GM19324 (cell line): ENCODE results near the gene MGAT2.
A peak's percentile ranks its signal among the peaks of the same experiment; 100 is the strongest.
"Not testable (repeated sequence)": the region's sequence is repeated elsewhere in the genome, so short reads cannot be mapped to it uniquely, and the experiment has no call there.

Experiments used
- ATAC-seq: cut with Tn5 transposase; IDR thresholded peaks from one replicate; pipeline ENCODE4 v1.9.1; 2021; ENCODE audit warnings: mild to moderate bottlenecking, moderate library complexity; ENCODE audit not compliant: unreplicated experiment, low FRiP score

MGAT2 gene

GRCh38 chr14:49607583-49607982, 13.0 kb upstream of the MGAT2 start:
- no peak for ATAC-seq

- no peak for ATAC-seq
These were observed 8.3 kb upstream of the MGAT2 start for GRCh38 chr14:49612251-49612650.

DNA sequence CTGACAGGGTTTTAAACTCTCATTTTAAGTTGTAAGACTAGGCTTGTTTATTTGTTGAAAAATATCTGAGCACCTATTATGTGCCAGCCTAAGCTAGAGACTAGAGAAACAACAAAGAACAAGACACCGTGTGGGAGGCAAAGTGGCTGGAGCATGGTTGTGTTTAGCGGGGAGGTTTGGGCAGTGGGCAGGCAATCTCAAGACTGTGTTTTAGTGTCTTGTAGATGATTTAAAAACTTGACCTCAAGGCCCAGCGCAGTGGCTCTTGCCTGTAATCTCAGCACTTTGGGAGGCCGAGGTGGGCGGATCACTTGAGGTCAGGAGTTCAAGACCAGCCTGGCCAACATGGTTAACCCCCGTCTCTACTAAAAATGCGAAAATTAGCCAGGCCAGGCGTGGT, 7.9 kb upstream of the MGAT2 start:
- no peak for ATAC-seq

- no peak for ATAC-seq
These were observed 6.4 kb upstream of the MGAT2 start for GRCh38 chr14:49614196-49614595.

GRCh38 chr14:49615776-49616175, 4.8 kb upstream of the MGAT2 start:
- ATAC-seq, result no peak

GRCh38 chr14:49617852-49618519, 2.6 kb upstream of the MGAT2 start:
- no peak for ATAC-seq

GRCh38 chr14:49619273-49619672, 1.3 kb upstream of the MGAT2 start:
- not testable (repeated sequence) for ATAC-seq

- ATAC-seq, result no peak
These were observed 869 bp upstream of the MGAT2 start for GRCh38 chr14:49619730-49620129.

- ATAC-seq, result no peak
These were observed 699 bp downstream of the MGAT2 start for GRCh38 chr14:49621114-49621881.

DNA sequence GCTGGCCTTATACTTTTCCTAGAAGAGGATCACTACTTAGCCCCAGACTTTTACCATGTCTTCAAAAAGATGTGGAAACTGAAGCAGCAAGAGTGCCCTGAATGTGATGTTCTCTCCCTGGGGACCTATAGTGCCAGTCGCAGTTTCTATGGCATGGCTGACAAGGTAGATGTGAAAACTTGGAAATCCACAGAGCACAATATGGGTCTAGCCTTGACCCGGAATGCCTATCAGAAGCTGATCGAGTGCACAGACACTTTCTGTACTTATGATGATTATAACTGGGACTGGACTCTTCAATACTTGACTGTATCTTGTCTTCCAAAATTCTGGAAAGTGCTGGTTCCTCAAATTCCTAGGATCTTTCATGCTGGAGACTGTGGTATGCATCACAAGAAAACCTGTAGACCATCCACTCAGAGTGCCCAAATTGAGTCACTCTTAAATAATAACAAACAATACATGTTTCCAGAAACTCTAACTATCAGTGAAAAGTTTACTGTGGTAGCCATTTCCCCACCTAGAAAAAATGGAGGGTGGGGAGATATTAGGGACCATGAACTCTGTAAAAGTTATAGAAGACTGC, 1.5 kb downstream of the MGAT2 start:
- ATAC-seq, result no peak

DNA sequence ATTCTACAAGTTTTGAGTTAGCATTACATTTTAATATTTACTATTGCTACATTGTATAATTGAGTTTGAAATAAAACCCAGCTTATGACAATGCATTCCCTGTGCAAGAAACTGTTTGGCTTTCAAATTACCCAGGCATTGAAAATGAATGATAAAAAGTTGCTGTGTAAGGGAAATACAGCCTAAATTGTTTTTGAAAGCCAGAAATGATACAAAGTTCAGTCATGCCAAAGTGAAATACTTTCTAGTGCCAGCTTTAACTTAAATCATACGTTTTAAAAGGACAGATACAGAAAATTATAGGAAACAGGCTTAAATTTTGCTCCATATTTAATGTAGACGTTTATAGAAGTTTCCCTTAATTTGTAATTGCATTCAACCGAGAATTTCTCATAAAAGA, 2.8 kb downstream of the MGAT2 start:
- ATAC-seq, result no peak

GRCh38 chr14:49623941-49624839, 3.6 kb downstream of the MGAT2 start:
- ATAC-seq, result no peak

DNA sequence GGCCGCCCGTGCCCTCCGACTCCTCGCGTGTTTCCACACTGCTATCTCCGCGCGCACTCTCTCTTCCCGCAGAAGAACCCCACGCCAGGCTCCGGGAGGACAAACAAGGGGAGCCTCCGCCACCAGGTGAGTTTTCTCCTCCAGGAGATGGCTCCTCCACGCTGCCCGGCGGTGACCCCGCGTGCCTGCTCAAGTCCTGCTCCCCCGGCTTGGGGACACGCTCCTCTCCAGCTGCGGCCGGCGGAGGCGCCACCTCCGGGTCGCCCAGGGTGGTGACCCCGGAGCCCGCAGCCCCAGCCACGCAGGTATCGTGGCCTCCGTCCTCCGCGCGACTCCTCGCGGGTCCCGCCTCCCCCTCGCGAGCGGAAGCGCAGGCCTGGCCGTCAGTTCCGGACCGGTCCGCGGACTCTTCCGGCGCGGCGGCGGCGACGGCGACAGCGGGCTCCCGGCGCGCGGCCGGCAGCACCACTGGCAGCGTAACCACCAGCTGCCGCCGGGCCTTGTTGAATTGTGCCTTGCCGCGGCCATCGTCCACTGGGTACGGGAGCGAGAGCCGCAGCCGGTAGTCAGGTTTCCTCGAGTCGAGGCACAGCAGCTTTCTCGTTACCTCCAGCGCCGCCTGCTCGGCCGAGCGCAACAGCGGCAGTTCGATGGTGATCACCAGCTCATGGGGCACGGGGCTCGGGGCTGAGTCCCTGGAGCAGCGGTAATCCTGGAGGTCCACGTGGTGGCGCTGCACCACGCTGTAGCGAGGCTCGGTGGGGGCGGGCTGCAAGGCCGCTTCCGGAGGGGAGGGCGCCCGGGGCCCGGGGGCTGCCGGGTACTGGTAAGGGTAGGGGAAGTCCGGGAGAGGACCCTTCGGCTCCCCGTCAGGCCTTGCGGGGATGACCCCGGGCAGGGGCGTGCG, 13.3 kb downstream of the MGAT2 start:
- ATAC-seq, result peak; percentile 84

- ATAC-seq, result peak; percentile 25
These were observed 14.1 kb downstream of the MGAT2 start, which contains the start of gene DNAAF2 for GRCh38 chr14:49634547-49635334. Gene DNAAF2 (minus strand): TSS chr14:49635244. CDS start chr14:49635149, 95 bp downstream.

- ATAC-seq, result no peak
These were observed 16.3 kb downstream of the MGAT2 start for GRCh38 chr14:49636866-49637265.

- ATAC-seq, result no peak
These were observed 17.0 kb downstream of the MGAT2 start for GRCh38 chr14:49637534-49638078.

DNA sequence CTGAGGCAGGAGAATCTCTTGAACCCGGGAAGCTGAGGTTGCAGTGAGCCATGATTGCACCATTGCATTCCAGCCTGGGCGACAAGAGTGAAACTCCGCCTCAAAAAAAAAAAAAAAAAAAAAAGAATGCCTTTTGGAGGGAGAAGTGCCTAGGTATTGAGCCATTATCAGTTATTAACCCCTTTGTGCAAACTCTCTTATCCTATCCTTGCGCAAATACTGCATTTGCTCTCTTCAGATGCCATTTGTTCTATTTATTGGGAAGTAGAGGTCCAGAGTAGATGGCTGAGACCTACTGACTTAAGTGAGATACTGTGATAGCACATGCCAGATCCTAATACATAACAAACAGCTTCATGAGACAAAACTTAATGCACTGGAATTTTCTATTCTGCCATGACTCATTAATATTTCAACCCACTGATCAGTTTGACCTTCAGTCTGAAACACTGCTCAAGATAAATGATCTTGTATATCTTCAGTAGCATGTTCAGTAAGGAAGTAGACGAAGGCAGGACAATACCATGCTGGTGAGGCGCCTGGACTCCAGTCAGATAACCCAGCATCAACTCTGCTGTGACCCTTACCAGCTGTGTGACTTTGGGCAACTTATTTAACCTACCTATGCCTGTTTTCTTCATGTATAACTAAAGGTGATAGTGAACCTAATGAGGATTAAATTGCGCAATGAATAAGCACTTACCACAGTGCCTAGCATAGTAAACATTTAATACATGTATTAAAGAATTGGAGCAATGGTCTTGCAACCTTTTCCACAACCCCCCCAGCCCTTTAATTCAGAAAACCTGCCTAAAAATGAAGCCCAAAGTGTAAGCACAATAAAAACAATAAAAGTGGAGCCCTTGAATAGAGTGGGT, 20.2 kb downstream of the MGAT2 start:
- no peak for ATAC-seq

DNA sequence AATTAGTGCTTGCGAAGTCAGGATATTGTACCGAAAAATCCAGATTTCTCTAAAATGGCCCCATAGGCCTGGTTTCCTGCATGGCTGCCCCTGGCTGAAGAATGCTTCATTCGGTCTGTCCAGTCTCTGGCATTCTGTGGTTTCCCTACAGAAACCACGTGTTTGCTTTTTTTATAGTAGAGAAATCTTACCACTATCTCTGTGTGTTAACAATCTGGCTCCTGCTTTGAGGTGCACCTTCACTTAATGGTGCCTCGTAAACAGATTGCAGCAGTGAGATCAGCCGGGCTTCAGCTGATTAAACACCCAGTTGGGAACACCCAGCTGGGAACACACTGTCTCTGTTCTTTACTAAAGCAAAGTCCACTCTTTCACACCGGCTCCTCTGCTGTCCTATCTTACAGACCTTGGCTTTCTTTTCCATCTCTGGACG, 21.1 kb downstream of the MGAT2 start:
- ATAC-seq, result no peak
